ENCODE results near the gene RPS19BP1.

RPS19BP1 gene

DNA sequence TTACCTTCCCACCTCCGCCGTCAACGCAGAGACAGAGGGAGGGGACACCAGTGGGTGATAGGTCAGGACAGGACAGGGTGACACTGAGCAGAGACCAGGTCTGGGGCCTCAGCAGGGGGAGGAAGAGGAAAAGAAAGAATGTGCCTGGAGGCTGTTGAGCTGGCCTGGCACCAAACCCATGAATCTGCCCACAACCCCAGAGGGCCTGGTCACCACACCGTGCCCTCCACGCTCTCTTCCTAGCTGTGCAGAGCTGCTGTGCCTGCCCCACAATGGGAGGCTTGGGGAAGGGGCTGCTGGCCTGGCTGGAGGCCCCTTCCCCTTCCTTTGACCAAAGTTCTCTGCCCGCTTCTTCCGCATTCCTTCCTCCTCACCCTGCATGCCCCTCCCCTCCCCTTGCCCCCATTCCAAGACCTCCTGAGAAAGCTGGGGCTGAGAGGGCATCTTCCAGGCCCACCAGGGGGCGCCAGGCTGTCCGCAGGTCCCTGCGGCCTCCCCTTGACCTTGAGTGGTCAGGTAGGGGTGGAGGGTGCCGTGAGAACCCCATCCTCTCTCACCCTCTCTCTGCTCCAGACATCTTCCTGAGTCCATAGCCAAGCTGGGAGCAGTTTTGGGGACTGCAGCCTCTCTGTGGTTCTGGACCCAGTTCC, 27.0 kb upstream of the RPS19BP1 start:
- no peak for DNase-seq (ENCODE audit: low read depth)

DNA sequence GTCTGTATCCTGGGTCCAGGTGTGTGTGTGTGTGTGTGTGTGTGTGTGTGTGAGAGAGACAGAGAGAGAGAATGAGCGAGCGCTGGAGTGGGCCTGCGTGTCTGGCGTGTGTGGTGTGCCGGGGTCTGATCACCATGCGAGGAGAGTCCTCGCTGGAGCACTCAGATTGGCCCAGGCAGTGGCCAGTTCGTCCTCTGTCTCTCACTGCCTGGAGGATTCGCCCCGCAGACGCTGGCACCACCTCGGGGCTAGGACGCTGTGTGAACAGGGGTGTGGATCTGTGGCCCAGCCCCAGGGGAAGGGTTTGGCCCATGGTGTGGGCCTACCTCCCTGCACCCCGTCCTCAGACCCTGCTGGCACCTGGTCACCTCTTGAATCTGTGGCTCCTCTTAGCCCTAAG, 26.4 kb upstream of the RPS19BP1 start:
- no peak for DNase-seq (ENCODE audit: low read depth)

GRCh38 chr22:39558254-39558727, 25.7 kb upstream of the RPS19BP1 start:
- no peak for DNase-seq (ENCODE audit: low read depth)

- DNase-seq (ENCODE audit: low read depth): peak; percentile 55
These were observed 24.7 kb upstream of the RPS19BP1 start for GRCh38 chr22:39556970-39557841.

GRCh38 chr22:39554151-39554550, 21.6 kb upstream of the RPS19BP1 start:
- no peak for DNase-seq (ENCODE audit: low read depth)

DNA sequence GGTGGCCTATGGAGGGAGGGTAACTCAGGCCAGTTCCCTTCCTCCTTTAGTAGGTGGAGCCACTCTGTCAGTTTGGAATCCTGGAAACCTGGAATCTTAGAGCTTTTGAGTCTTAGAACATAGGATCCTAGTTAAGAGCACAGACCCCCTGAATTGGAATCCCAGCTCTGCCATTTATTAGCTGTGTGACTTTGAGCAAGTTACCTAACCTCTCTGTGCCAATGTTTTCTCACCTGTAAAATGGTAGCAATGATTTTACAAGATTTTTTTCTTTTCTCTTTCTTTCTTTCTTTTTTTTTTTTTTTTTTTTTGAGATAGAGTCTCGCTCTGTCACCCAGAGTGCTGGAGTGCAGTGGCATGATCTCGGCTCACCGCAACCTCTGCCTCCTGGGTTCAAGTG, 20.9 kb upstream of the RPS19BP1 start:
- no peak for DNase-seq (ENCODE audit: low read depth)

DNA sequence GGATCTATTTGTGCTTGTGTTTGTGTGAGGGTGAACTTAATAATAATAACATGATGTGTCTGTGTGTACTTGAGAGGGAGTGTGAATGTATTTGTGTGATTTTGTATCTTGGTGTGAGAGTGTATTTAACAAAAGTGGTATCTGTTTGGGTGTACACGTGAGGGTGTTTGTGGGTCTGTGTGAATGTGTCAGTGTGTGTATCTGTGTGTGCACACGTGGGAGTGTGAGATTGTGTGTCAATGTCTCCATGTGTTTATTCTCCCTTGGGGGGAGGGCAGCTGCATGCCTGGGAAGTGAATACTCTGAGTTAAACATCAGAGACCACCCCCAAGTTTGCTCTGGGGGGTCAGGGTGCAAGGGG, 15.0 kb upstream of the RPS19BP1 start:
- no peak for DNase-seq (ENCODE audit: low read depth)

GRCh38 chr22:39546889-39547586, 14.5 kb upstream of the RPS19BP1 start:
- no peak for DNase-seq (ENCODE audit: low read depth)

DNA sequence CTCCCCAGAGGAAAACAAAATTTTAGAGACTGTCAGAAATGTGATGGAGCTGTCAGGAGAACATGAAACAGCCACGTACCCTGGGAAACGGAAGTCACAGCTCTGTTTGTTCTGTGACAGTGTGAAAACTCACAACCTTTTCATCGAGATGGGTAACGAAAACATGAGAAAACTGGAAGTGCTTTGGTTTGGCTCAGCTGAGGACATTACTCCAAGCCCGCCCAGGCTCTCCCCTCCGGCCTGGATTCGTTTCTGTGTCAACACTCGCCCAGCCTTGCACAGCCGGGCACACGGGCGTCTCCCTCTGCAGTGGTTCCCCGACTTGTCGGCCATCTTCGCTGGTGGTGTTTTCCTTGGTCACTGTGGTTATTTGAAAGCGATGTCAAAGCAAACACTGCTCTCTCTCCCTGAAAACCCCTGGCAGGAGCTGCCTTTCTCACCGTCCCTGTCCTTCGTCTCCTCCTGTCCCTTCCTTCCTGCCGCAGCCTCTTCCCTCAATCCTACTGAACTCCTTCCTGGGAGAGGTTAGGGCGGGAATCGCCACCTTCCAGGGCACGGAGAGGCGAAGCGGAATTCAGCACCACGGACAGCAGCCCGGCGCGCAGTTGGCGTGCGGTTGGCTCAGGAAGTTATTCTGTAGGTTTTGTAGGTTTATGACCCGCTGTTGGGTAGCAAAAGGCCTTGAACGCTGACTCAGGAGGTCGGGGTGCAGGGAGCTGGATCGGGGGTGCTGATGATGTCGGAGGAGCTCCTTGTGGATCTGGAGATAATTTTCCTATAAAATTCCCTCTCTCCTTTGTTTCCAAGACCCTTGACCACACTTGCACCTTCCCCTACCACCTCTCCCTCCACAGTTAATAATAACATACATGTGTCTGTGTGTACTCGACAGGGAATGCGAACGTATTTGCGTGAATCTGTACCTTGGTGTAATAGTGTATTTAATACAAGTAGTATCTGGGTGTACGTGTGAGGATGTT, 13.1 kb upstream of the RPS19BP1 start:
- peak; percentile 49 for DNase-seq (ENCODE audit: low read depth)

- DNase-seq (ENCODE audit: low read depth): no peak
These were observed 10.5 kb upstream of the RPS19BP1 start for GRCh38 chr22:39543095-39543494.

GRCh38 chr22:39537975-39538374, 5.4 kb upstream of the RPS19BP1 start:
- no peak for DNase-seq (ENCODE audit: low read depth)

DNA sequence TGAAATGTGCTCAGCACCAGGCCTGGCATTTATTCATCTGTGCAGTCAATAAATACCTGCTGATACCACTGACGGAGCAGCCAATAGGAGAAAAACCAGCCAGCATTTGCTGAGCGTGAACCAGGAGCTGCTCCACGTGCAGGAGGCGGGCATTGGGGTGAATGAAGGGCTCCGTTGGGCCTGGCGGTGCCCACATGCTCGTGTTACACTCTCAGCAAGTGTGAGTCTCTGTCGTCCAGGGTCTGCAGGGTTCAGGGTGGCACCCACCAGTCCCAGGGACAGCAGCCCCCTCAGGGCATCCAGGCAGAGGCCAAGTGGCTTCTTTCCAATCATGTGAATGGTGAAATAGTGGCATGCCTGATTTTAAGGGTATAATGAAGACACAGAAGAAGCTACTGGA, 4.2 kb upstream of the RPS19BP1 start:
- DNase-seq (ENCODE audit: low read depth): no peak

DNA sequence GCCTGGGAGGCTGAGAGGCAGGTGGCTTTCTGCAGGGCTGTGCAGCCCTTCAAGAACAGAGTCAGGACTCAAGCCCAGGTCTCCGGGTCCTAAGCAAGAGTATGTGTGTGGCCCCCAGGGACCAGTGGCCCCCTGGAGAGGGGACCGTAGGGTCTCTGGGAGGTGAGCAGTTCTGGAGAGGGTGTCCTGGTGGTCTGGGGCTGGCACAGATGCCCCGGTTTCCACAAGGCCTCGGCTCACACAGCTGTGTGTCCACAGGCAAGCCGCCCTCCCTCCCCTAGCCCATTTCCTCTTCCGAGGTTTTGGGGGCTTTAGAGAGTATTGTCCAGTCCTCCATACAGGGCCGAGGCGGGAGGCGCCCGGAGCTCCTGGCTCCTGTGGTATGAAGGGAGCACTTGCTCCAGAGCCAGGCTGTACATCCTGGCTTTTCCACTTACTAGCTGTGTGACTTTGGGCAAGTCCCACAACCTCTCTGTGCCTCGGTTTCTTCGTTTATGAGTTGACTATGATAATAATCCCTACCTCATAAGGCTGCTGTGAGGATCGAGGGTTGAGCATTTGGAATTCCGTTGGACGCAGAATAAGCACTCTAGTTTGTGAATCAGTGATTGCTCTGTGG, 3.4 kb upstream of the RPS19BP1 start:
- DNase-seq (ENCODE audit: low read depth): no peak

DNA sequence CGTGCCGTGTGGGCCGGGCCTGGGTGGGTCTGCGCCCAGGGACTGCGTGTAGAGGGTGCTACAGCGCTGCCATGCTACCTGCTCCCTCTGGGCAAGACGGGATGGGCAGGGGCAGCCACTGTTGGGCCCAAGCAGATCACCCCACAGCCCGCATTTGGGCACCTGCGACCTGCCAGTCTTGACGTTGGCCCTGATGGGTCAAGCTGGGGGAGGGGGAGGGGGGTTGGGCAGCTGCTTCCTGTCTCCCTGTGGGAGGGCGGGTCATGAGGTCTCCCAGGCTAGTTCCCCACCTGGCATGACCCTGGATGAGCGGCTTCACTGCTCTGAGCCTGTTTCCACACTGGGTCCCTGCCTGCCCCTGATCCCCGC, 2.8 kb upstream of the RPS19BP1 start:
- DNase-seq (ENCODE audit: low read depth): no peak

- DNase-seq (ENCODE audit: low read depth): peak; percentile 60
These were observed 2.2 kb upstream of the RPS19BP1 start for GRCh38 chr22:39534591-39535356.

- no peak for DNase-seq (ENCODE audit: low read depth)
These were observed 1.6 kb upstream of the RPS19BP1 start for GRCh38 chr22:39534092-39534506.

- DNase-seq (ENCODE audit: low read depth): no peak
These were observed 1.7 kb downstream of the RPS19BP1 start for GRCh38 chr22:39530692-39531331.

- no peak for DNase-seq (ENCODE audit: low read depth)
These were observed 2.4 kb downstream of the RPS19BP1 start for GRCh38 chr22:39530116-39530515.

- DNase-seq (ENCODE audit: low read depth): no peak
These were observed 3.1 kb downstream of the RPS19BP1 start for GRCh38 chr22:39529487-39529851.

Measured in stimulated activated CD4-positive, alpha-beta T cell treated with anti-CD3 and anti-CD28 coated beads, Interleukin-2, amount 100 ng/mL, for 4 hours (primary cell).